KMS-11 (cell line): ENCODE data around the gene PCOLCE2.

ENCODE experiments used
- H2AFZ ChIP-seq: fragments of 200-600 bp; sonication (generic); 2 replicates; pipeline ENCODE4 v1.6.1; 2016; ENCODE audit warnings: antibody characterized with exemption, mixed run types, low read depth
- H3K27ac ChIP-seq: fragments of 200-600 bp; sonication (generic); 2 replicates; pipeline ENCODE4 v1.6.1; 2016; ENCODE audit warnings: mild to moderate bottlenecking, mixed run types
- H3K27me3 ChIP-seq: fragments of 200-600 bp; sonication (generic); 2 replicates; pipeline ENCODE4 v1.6.1; 2017; ENCODE audit warnings: mild to moderate bottlenecking, low read depth, mixed run types, moderate library complexity; ENCODE audit not compliant: insufficient read depth
- H3K36me3 ChIP-seq: fragments of 200-600 bp; sonication (generic); 2 replicates; pipeline ENCODE4 v1.6.1; 2017; ENCODE audit warnings: mild to moderate bottlenecking, mixed run types; ENCODE audit not compliant: insufficient read depth
- H3K4me1 ChIP-seq: fragments of 200-600 bp; sonication (generic); 2 replicates; pipeline ENCODE4 v1.6.1; 2016; ENCODE audit warnings: mild to moderate bottlenecking, low read depth, mixed run types; ENCODE audit not compliant: poor library complexity, severe bottlenecking
- H3K4me2 ChIP-seq: fragments of 200-600 bp; sonication (generic); 2 replicates; pipeline ENCODE4 v1.7.0; 2016; ENCODE audit warnings: mild to moderate bottlenecking, mixed run types
- H3K4me3 ChIP-seq: fragments of 200-600 bp; sonication (generic); IDR thresholded peaks from 2 replicates; pipeline ENCODE4 v1.6.1; 2017; ENCODE audit warnings: low read depth, low read length, mixed read lengths; ENCODE audit not compliant: insufficient read depth
- H3K79me2 ChIP-seq: fragments of 200-600 bp; sonication (generic); 2 replicates; pipeline ENCODE4 v1.6.1; 2016; ENCODE audit warnings: low read depth, mixed run types; ENCODE audit not compliant: insufficient read depth
- H3K9ac ChIP-seq: fragments of 200-600 bp; sonication (generic); 2 replicates; pipeline ENCODE4 v1.6.1; 2016; ENCODE audit warnings: mild to moderate bottlenecking, mixed run types
- H4K20me1 ChIP-seq: fragments of 200-600 bp; sonication (generic); 2 replicates; pipeline ENCODE4 v1.6.1; 2016; ENCODE audit warnings: mild to moderate bottlenecking, mixed run types; ENCODE audit not compliant: insufficient read depth
- TF ChIP-seq, protein P1 (sequence below): fragments of 200-600 bp; sonication (generic); conservative IDR thresholded peaks from 2 replicates; pipeline ENCODE4 v1.6.1; 2017; ENCODE audit warnings: low read depth, mild to moderate bottlenecking, antibody characterized with exemption, low read length, moderate library complexity, mixed read lengths

Gene PCOLCE2

DNA sequence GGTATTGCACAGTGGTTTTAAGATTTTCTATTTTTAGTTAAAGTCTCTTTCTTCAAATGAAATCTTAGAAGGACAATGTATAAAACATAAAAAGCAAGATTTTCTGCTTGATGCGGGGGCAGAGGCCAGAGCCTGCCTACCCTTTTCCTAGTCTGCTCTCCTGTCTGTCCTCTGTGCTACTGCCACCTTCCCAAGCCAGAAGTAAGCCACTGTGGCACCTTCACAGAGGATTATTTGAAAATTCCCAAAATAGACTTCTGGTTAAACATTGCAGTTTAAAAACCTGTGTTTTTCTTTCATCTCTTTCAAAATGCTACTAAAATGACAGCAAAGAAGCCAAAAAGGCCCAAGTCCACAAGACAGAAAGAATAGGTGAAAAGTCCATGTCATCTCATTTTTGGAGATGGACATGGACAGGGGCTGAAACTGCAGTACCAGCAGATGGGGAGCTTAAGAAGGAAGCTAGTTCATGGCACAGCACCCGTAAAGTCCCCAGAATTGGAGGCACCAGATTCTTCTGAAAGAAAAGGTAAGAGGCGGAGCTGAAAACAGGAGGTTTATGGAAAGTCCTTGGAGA is 37.6 kb upstream of the PCOLCE2 start:
- Histone ChIP-seq H2AFZ (no peak overlapping the region), H4K20me1 (no peaks in the 10 kb centered on the region), H3K9ac (no peak overlapping the region), H3K79me2 (no peaks in the 10 kb centered on the region), H3K4me3 (no peak overlapping the region), H3K4me2 (no peak overlapping the region), H3K27ac (no peak overlapping the region), H3K4me1 (no peaks in the 10 kb centered on the region), H3K36me3 (no peaks in the 10 kb centered on the region), H3K27me3 (no peaks in the 10 kb centered on the region)
- TF ChIP-seq, protein P1, sequence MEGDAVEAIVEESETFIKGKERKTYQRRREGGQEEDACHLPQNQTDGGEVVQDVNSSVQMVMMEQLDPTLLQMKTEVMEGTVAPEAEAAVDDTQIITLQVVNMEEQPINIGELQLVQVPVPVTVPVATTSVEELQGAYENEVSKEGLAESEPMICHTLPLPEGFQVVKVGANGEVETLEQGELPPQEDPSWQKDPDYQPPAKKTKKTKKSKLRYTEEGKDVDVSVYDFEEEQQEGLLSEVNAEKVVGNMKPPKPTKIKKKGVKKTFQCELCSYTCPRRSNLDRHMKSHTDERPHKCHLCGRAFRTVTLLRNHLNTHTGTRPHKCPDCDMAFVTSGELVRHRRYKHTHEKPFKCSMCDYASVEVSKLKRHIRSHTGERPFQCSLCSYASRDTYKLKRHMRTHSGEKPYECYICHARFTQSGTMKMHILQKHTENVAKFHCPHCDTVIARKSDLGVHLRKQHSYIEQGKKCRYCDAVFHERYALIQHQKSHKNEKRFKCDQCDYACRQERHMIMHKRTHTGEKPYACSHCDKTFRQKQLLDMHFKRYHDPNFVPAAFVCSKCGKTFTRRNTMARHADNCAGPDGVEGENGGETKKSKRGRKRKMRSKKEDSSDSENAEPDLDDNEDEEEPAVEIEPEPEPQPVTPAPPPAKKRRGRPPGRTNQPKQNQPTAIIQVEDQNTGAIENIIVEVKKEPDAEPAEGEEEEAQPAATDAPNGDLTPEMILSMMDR, result no peak

DNA sequence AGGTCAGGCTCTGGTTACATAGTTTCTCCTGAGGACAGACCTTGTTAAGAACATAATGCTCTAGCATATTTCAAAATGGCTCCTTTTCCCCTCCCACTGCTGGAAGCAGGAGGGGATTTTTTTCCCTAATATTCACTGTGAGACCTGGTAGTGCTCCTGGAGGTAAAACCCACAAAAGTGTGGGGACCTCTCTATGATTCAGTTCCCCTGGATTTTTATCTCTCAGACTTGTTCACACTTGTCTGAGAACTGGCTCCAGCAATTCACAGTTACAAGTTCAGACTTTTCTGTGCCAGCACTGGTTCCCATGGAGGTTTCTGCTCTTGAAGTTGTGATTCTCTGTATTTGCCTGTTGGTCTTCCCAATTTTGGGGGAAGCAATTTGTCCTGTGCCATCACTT is 36.3 kb upstream of the PCOLCE2 start:
- TF ChIP-seq, protein P1, result no peak
- no peak overlapping the region for H2AFZ ChIP-seq
- no peak overlapping the region for H3K27ac ChIP-seq
- H3K4me1 ChIP-seq, result no peaks in the 10 kb centered on the region
- no peaks in the 10 kb centered on the region for H3K36me3 ChIP-seq
- no peak overlapping the region for H3K4me2 ChIP-seq
- H4K20me1 ChIP-seq, result no peaks in the 10 kb centered on the region
- H3K4me3 ChIP-seq, result no peak overlapping the region
- H3K9ac ChIP-seq, result no peak overlapping the region
- no peaks in the 10 kb centered on the region for H3K79me2 ChIP-seq
- H3K27me3 ChIP-seq, result no peaks in the 10 kb centered on the region

DNA sequence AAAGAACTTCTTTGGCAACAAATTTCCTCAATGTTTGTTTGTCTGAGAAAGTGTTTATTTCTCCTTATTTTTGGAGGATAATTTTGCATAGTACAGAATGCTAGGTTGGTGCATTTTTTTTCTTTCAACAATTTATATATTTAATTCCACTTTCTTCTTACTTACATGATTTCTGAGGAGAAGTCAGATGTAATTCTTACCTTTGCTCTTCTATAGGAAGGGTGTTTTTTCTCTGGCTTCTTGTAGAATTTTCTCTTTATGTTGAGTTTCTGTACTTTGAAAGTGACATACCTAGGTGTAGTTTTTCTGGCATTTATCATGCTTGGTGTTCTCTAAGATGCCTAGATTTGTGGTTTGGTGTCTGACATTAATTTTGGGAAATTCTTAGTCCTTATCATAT is 34.8 kb upstream of the PCOLCE2 start:
- H3K4me3 ChIP-seq, result no peak overlapping the region
- H4K20me1 ChIP-seq, result no peaks in the 10 kb centered on the region

DNA sequence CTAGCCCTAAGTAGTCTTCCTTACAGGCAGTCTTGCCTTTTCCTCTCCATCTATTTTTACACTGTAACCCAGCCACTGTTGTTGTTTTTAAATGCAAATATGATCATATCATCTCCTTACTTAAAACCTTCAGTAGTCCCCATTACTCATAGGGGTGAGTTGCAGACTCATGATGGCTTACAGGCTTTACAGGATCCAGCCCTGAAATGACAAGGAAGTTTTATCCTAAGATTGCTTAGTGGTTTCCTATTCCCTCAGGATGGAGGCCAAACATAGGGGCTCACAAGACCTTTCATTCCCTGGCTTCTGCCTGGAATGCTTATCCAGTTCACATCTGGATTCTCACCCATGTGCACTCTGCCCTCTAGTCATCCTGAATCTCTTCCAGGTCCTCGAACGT is 27.7 kb upstream of the PCOLCE2 start:
- Histone ChIP-seq H2AFZ (no peak overlapping the region), H4K20me1 (no peaks in the 10 kb centered on the region), H3K27me3 (no peaks in the 10 kb centered on the region), H3K4me1 (no peaks in the 10 kb centered on the region), H3K36me3 (no peaks in the 10 kb centered on the region), H3K79me2 (no peaks in the 10 kb centered on the region), H3K4me3 (no peak overlapping the region), H3K4me2 (no peak overlapping the region), H3K9ac (no peak overlapping the region), H3K27ac (no peak overlapping the region)
- TF ChIP-seq, protein P1, result no peak

More for the DNA sequence above, 34.8 kb upstream of the PCOLCE2 start:
- Histone ChIP-seq H3K27ac (no peak overlapping the region), H3K79me2 (no peaks in the 10 kb centered on the region), H2AFZ (no peak overlapping the region), H3K4me1 (no peaks in the 10 kb centered on the region), H3K27me3 (no peaks in the 10 kb centered on the region), H3K4me2 (no peak overlapping the region), H3K9ac (no peak overlapping the region), H3K36me3 (no peaks in the 10 kb centered on the region)
- TF ChIP-seq, protein P1, result no peak
